Measurements from ENCODE around the gene TMEM213.

- TF ChIP-seq CTCF (conservative IDR thresholded peaks at IDR 0.05) (no peak), EZH2 (IDR thresholded peaks at IDR 0.05; ENCODE audit: low read depth) (no peak)
Measured at GRCh38 chr7:138868711-138869110, 70.9 kb downstream of the TMEM213 start.
